Endothelial cell of umbilical vein (primary cell): ENCODE results near the gene CELF1. TPM values are rescaled to one million over a fixed set of nuclear protein-coding genes. Genes with fewer than 3 reads are reported as not detected.

Experiments used
- BruUV-seq: library from RNA; stranded (reverse); fragments of 400-500 nt; replicated peaks from 2 replicates; lab custom pipeline; 2021; lab: Mats Ljungman, UMichigan
- CTCF ChIA-PET: fragments of 300-600, 350-600 bp; sonication (Branson Sonifier 250); formaldehyde crosslinking; loops from one replicate; lab custom pipeline; 2021; ENCODE audit warnings: antibody characterized with exemption, inconsistent platforms; lab: Charles Lee
- POLR2A ChIA-PET: fragments of 300-600, 350-600 bp; sonication (Branson Sonifier 250); formaldehyde crosslinking; loops from one replicate; lab custom pipeline; 2021; ENCODE audit warnings: antibody characterized with exemption, inconsistent platforms; lab: Charles Lee
- DNase-seq: peaks from one replicate; pipeline ENCODE4 v3.0.0-alpha.2; 2011; ENCODE audit warnings: low read depth, low spot score
- FAIRE-seq: peaks from 2 replicates; lab custom pipeline; 2011; peaks lifted over from hg19 to GRCh38; lab: Jason Lieb, UNC
- H2AFZ ChIP-seq: 2 replicates; pipeline ENCODE4 v1.6.0; 2012; ENCODE audit warnings: low read depth, low read length, control low read depth, inconsistent platforms
- H3K27ac ChIP-seq: 2 replicates; pipeline ENCODE4 v1.5.1; 2011; ENCODE audit warnings: low read depth, mild to moderate bottlenecking, control low read depth, low read length, moderate library complexity; ENCODE audit not compliant: insufficient read depth
- H3K27me3 ChIP-seq, 2 experiments: 2 replicates each; pipeline versions ENCODE4 v1.6.0 to v1.6.1; 2011; ENCODE audit warnings: low read length in 2 of 2, mixed read lengths in 1 of 2; ENCODE audit not compliant: control insufficient read depth in 2 of 2, insufficient read depth in 2 of 2
- H3K36me3 ChIP-seq, 2 experiments: 2 replicates in 1 of 2; 3 replicates in 1 of 2; pipeline ENCODE4 v1.5.1; 2011; ENCODE audit warnings: low read length in 2 of 2, mild to moderate bottlenecking in 1 of 2, moderate library complexity in 1 of 2; ENCODE audit not compliant: control insufficient read depth in 2 of 2, insufficient read depth in 2 of 2; ENCODE audit errors: extremely low read depth in 1 of 2
- H3K4me1 ChIP-seq: 3 replicates; pipeline ENCODE4 v1.5.1; 2011; ENCODE audit warnings: mild to moderate bottlenecking, low read length; ENCODE audit not compliant: control insufficient read depth, insufficient read depth; ENCODE audit errors: extremely low read depth
- H3K4me2 ChIP-seq: 2 replicates; pipeline ENCODE4 v1.6.1; 2011; ENCODE audit warnings: low read length, control low read depth, mixed read lengths; ENCODE audit not compliant: insufficient read depth
- H3K4me3 ChIP-seq, 3 experiments: fragments of 200-600 bp in 1 of 3; sonication (generic), shearing (Covaris generic) in 1 of 3; replicated peaks in 1 of 3; 2 replicates each; pipeline ENCODE4 v1.5.1; 2011 to 2016; ENCODE audit warnings: control low read depth in 3 of 3, low read length in 3 of 3, mild to moderate bottlenecking in 2 of 3, inconsistent platforms in 1 of 3, low read depth in 1 of 3, moderate library complexity in 1 of 3; ENCODE audit not compliant: insufficient read depth in 1 of 3
- H3K79me2 ChIP-seq: 2 replicates; pipeline ENCODE4 v1.6.0; 2012; ENCODE audit warnings: low read length, inconsistent platforms; ENCODE audit not compliant: control insufficient read depth, insufficient read depth
- H3K9ac ChIP-seq: replicated peaks from 2 replicates; pipeline ENCODE3; 2011; ENCODE audit warnings: low read length, control low read depth; ENCODE audit not compliant: insufficient read depth; ENCODE audit errors: extremely low read depth
- H3K9me1 ChIP-seq: replicated peaks from 3 replicates; pipeline ENCODE4 v1.6.0; 2011; ENCODE audit warnings: mild to moderate bottlenecking, low read length; ENCODE audit not compliant: control insufficient read depth, insufficient read depth; ENCODE audit errors: extremely low read depth
- H3K9me3 ChIP-seq: replicated peaks from 2 replicates; pipeline ENCODE4 v1.5.1; 2012; ENCODE audit warnings: low read length, inconsistent platforms; ENCODE audit not compliant: control insufficient read depth, insufficient read depth
- H4K20me1 ChIP-seq: replicated peaks from 2 replicates; pipeline ENCODE3; 2011; ENCODE audit warnings: mild to moderate bottlenecking, low read length; ENCODE audit not compliant: control insufficient read depth, insufficient read depth; ENCODE audit errors: extremely low read depth
- EZH2 ChIP-seq: IDR thresholded peaks from 2 replicates; pipeline ENCODE4 v1.6.1; 2012; ENCODE audit warnings: borderline replicate concordance, low read depth, mild to moderate bottlenecking, moderate library complexity, low read length, inconsistent platforms; ENCODE audit not compliant: severe bottlenecking
- FOS ChIP-seq: IDR thresholded peaks from 2 replicates; pipeline ENCODE4 v1.6.1; 2011; ENCODE audit warnings: mild to moderate bottlenecking, low read length, moderate library complexity, borderline replicate concordance; ENCODE audit not compliant: insufficient read depth
- GATA2 ChIP-seq: IDR thresholded peaks from 2 replicates; pipeline ENCODE4 v1.7.0; 2011; ENCODE audit warnings: low read depth, mild to moderate bottlenecking, moderate library complexity, mixed read lengths, low read length; ENCODE audit not compliant: insufficient read length, insufficient read depth
- JUN ChIP-seq: IDR thresholded peaks from 2 replicates; pipeline ENCODE4 v1.6.1; 2011; ENCODE audit warnings: borderline replicate concordance, low read depth; ENCODE audit not compliant: insufficient read length, insufficient read depth
- MYC ChIP-seq: IDR thresholded peaks from one replicate; pipeline ENCODE4 v1.6.1; 2011; ENCODE audit warnings: mild to moderate bottlenecking, low read depth, low read length
- POLR2A ChIP-seq: IDR thresholded peaks from 2 replicates; pipeline ENCODE4 v1.6.1; 2012; ENCODE audit warnings: low read depth, mild to moderate bottlenecking, control low read depth, low read length
- POLR2AphosphoS5 ChIP-seq: IDR thresholded peaks from 2 replicates; pipeline ENCODE4 v1.6.1; 2012; ENCODE audit warnings: low read depth, mild to moderate bottlenecking, control low read depth, low read length, moderate library complexity; ENCODE audit not compliant: insufficient read depth
- dilution Hi-C: fragments of 300-500 bp; cut with MboI; formaldehyde crosslinking; loops from one replicate; pipeline ENCODE4 v1.15.0; 2019; ENCODE audit warnings: low sequenced_read_pairs; ENCODE audit not compliant: extremely low pct_ligation_motif_present
- intact Hi-C: fragments of 100-400 bp; cut with micrococcal nuclease; formaldehyde crosslinking; loops from one replicate; pipeline ENCODE4 v1.10.0; 2022
- polyA plus RNA-seq, 4 experiments: library from polyadenylated mRNA; depleted of rRNA in 3 of 4; stranded (reverse) in 3 of 4; unstranded in 1 of 4; fragments of >200 nt; gene quantifications; 2 replicates each; pipeline versions ENCODE4 v1.2.1 to v1.2.3, GENCODE V29; 2011 to 2012; ENCODE audit warnings: missing spikeins in 1 of 4
- total RNA-seq: library from RNA; stranded (reverse); gene quantifications from 2 replicates; pipeline ENCODE4 v1.2.3, GENCODE V29; 2021
- TF ChIP-seq, protein P1 (sequence below), 2 donors: IDR thresholded peaks; 1 replicate in 1 of 2; 2 replicates in 1 of 2; pipeline ENCODE4 v1.5.1; 2011; ENCODE audit warnings: low read length in 2 of 2, mild to moderate bottlenecking in 2 of 2, moderate library complexity in 2 of 2, control low read depth in 1 of 2, inconsistent platforms in 1 of 2, low read depth in 1 of 2; ENCODE audit not compliant: insufficient read depth in 1 of 2; ENCODE audit errors: extremely low read depth in 1 of 2
- TF ChIP-seq, protein P2 (sequence below): IDR thresholded peaks from 2 replicates; pipeline ENCODE4 v1.6.1; 2011; ENCODE audit not compliant: insufficient read depth, insufficient read length

The CELF1 gene
- total and polyA plus RNA-seq, 2 donors (not counting 3 experiments of a cell fraction or from before 2014, with no cell fraction given), result 66.3 to 120 TPM

DNA sequence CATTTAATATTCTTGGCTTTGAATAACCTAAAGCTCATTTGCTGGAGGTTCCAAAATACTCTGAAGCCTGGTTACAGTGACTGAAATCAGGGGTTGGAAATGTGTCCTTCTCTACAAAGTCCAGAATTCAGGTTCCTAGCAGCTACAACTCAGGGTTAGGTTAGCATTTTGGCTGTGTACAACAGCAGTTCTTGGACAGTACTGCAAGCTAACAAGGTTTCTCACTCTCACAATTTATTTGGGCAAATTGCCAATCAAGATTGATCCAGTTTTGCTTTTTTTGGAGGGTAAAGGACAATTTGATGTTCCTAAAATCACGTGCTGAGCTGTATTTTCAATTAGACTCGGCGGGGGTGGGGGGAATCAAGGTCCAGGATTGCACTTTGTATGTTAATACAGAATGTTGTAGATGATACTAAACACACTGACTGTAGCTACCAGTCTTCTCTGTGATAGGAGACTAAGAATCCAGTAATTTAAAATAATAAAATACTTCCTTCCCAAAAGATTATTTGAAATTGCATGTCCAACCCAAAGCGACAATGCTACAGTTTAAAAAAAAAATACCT lies 54.3 kb downstream of the CELF1 start:
- H3K27me3 ChIP-seq, result no peaks in the 10 kb centered on the region
- H3K36me3 ChIP-seq, result peaks cover 0 to 8% of the 10 kb centered on the region in 2 experiments
- no peak for FAIRE-seq
- peak; percentile 6 for DNase-seq
- TF ChIP-seq POLR2A, result no peak
- no peak for TF ChIP-seq FOS
- TF ChIP-seq EZH2, result no peak
- no peak for TF ChIP-seq JUN
- TF ChIP-seq GATA2, result no peak
- TF ChIP-seq POLR2AphosphoS5, result no peak
- TF ChIP-seq MYC, result no peak
- TF ChIP-seq, protein P1, sequence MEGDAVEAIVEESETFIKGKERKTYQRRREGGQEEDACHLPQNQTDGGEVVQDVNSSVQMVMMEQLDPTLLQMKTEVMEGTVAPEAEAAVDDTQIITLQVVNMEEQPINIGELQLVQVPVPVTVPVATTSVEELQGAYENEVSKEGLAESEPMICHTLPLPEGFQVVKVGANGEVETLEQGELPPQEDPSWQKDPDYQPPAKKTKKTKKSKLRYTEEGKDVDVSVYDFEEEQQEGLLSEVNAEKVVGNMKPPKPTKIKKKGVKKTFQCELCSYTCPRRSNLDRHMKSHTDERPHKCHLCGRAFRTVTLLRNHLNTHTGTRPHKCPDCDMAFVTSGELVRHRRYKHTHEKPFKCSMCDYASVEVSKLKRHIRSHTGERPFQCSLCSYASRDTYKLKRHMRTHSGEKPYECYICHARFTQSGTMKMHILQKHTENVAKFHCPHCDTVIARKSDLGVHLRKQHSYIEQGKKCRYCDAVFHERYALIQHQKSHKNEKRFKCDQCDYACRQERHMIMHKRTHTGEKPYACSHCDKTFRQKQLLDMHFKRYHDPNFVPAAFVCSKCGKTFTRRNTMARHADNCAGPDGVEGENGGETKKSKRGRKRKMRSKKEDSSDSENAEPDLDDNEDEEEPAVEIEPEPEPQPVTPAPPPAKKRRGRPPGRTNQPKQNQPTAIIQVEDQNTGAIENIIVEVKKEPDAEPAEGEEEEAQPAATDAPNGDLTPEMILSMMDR (IDR thresholded peaks at IDR 0.05; ENCODE audit: extremely low read depth in 1 of 2, insufficient read depth in 1 of 2, low read depth in 1 of 2, low read length in 2 of 2), result no peak
- TF ChIP-seq, protein P2, sequence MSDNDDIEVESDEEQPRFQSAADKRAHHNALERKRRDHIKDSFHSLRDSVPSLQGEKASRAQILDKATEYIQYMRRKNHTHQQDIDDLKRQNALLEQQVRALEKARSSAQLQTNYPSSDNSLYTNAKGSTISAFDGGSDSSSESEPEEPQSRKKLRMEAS, result no peak
- H3K9ac ChIP-seq, result no peak overlapping the region
- dilution Hi-C loops (no loop called here), intact Hi-C loops (no loop called here)
- H3K79me2 ChIP-seq, result peaks cover 93% of the 10 kb centered on the region
- POLR2A ChIA-PET, result no interaction called here
- no peak overlapping the region for H2AFZ ChIP-seq
- no peak overlapping the region for H3K27ac ChIP-seq
- no TSS peak for BruUV-seq
- no peaks in the 10 kb centered on the region for H3K9me3 ChIP-seq
- no peaks in the 10 kb centered on the region for H3K9me1 ChIP-seq
- CTCF ChIA-PET, result interaction anchor here (0.8 to 2.3 kb wide), 8 partner anchors 11 to 144 kb away, joined by 3 to 6 read pairs (median 4); no protein-coding TSS in a partner anchor
- peaks cover 3% of the 10 kb centered on the region for H3K4me1 ChIP-seq
- no peak overlapping the region for H3K4me2 ChIP-seq
- H3K4me3 ChIP-seq, result no peak overlapping the region
- H4K20me1 ChIP-seq, result no peaks in the 10 kb centered on the region
